ENCODE measurements around the gene AGTR1. TPM values are rescaled to one million over a fixed set of nuclear protein-coding genes. Genes with fewer than 3 reads are reported as not detected.

Gene AGTR1
- 23.4 TPM for polyA plus RNA-seq (2013, experiment 1 of 2; ENCODE audit: insufficient read length)
- polyA plus RNA-seq (2013, experiment 2 of 2; ENCODE audit: insufficient read length): 22.7 TPM

- DNase-seq: peak; percentile 87
Measured at GRCh38 chr3:148697306-148698189, at the start of gene AGTR1. AGTR1 (plus strand) TSS chr3:148697903; CDS start chr3:148741036, 43,133 bp downstream.

- peak; percentile 82 for DNase-seq
Measured at GRCh38 chr3:148648685-148649352, 48.9 kb upstream of the AGTR1 start.

GRCh38 chr3:148651549-148651948 is 46.2 kb upstream of the AGTR1 start:
- no peak for DNase-seq

- no peak for DNase-seq
Measured at GRCh38 chr3:148654433-148654832, 43.3 kb upstream of the AGTR1 start.

GRCh38 chr3:148657470-148657869 is 40.2 kb upstream of the AGTR1 start:
- no peak for DNase-seq

- DNase-seq: no peak
Measured at GRCh38 chr3:148659512-148659911, 38.2 kb upstream of the AGTR1 start.

GRCh38 chr3:148680289-148680688 is 17.4 kb upstream of the AGTR1 start:
- DNase-seq: no peak

- peak; percentile 34 for DNase-seq
Measured at GRCh38 chr3:148681080-148681479, 16.6 kb upstream of the AGTR1 start.

- DNase-seq: no peak
Measured at GRCh38 chr3:148682997-148683396, 14.7 kb upstream of the AGTR1 start.

- DNase-seq: peak; percentile 75
Measured at GRCh38 chr3:148694116-148694515, 3.6 kb upstream of the AGTR1 start.

- DNase-seq: no peak
Measured at GRCh38 chr3:148698190-148698810, 597 bp downstream of the AGTR1 start.

- DNase-seq: no peak
Measured at GRCh38 chr3:148705314-148705713, 7.6 kb downstream of the AGTR1 start.

- peak; percentile 86 for DNase-seq
Measured at GRCh38 chr3:148707601-148708380, 10.1 kb downstream of the AGTR1 start.

GRCh38 chr3:148708409-148708808 is 10.7 kb downstream of the AGTR1 start:
- DNase-seq: no peak

- DNase-seq: no peak
Measured at GRCh38 chr3:148709560-148710253, 12.0 kb downstream of the AGTR1 start.

GRCh38 chr3:148710665-148711064 is 13.0 kb downstream of the AGTR1 start:
- DNase-seq: no peak

- DNase-seq: peak; percentile 32
Measured at GRCh38 chr3:148711981-148712666, 14.4 kb downstream of the AGTR1 start.

GRCh38 chr3:148714521-148714920 is 16.8 kb downstream of the AGTR1 start:
- DNase-seq: no peak

- DNase-seq: no peak
Measured at GRCh38 chr3:148716657-148717056, 19.0 kb downstream of the AGTR1 start.

GRCh38 chr3:148717885-148718561 is 20.3 kb downstream of the AGTR1 start:
- no peak for DNase-seq

All from fibroblast of skin of abdomen (primary cell).